IMR-90 (cell line): ENCODE results near the gene TBC1D22A.

Source experiments
- BHLHE40 ChIP-seq: fragments of 150-350 bp; IDR thresholded peaks from 2 replicates; pipeline ENCODE4 v1.6.1; 2016; ENCODE audit warnings: mild to moderate bottlenecking, low read depth, low read length
- CEBPB ChIP-seq: IDR thresholded peaks from 2 replicates; pipeline ENCODE4 v1.6.1; 2012; ENCODE audit warnings: low read depth, low read length, improper control_type of control experiment
- CHD1 ChIP-seq: IDR thresholded peaks from 2 replicates; pipeline ENCODE4 v1.6.1; 2012; ENCODE audit warnings: low read depth, low read length, improper control_type of control experiment
- POLR2A ChIP-seq: IDR thresholded peaks from 2 replicates; pipeline ENCODE4 v1.6.1; 2012; ENCODE audit warnings: mild to moderate bottlenecking, low read depth, low read length
- RCOR1 ChIP-seq: IDR thresholded peaks from 2 replicates; pipeline ENCODE4 v1.6.1; 2012; ENCODE audit warnings: mild to moderate bottlenecking, low read length, improper control_type of control experiment; ENCODE audit not compliant: insufficient replicate concordance
- TF ChIP-seq, protein P1 (sequence below): conservative IDR thresholded peaks from 2 replicates; pipeline ENCODE4 v1.5.1; 2012; ENCODE audit warnings: mild to moderate bottlenecking, low read depth, low read length, improper control_type of control experiment
- TF ChIP-seq, protein P2 (sequence below): fragments of 150-350 bp; IDR thresholded peaks from 2 replicates; pipeline ENCODE4 v1.6.1; 2016; ENCODE audit warnings: low read depth, mild to moderate bottlenecking, low read length, moderate library complexity, borderline replicate concordance
- TF ChIP-seq, protein P3 (sequence below): fragments of 150-350 bp; IDR thresholded peaks from 2 replicates; pipeline ENCODE4 v1.6.1; 2017; ENCODE audit warnings: mild to moderate bottlenecking, antibody characterized with exemption, low read length, low read depth

DNA sequence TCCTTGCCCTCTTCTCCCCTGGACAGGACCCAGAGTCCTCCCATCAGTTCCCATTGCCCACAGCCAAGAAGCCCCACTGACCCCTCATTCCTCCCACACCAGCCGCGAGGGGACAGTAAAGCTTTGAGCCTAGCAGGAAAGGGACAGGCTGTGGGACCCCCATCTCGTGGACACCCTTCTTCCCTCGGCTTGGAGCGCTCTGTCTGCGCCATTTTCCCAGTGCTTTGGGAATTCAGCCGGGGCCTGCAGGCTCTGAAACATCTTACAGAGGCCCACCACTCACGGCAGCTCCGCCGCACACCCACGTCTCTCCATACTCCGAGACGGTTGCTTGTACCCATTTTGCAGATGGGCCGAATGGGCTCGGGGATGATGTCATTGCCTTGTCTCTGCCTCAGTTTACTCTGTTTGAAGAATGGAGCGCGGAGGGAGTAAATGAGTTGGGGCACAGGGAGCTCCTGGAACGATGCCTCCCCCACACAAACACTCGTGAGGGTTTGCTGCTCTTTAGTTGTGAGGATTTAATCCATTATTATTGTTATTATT lies 447.7 kb downstream of the TBC1D22A start:
- TF ChIP-seq POLR2A (no peak), CEBPB (no peak), CHD1 (no peak), RCOR1 (no peak), BHLHE40 (no peak)
- TF ChIP-seq, protein P1, sequence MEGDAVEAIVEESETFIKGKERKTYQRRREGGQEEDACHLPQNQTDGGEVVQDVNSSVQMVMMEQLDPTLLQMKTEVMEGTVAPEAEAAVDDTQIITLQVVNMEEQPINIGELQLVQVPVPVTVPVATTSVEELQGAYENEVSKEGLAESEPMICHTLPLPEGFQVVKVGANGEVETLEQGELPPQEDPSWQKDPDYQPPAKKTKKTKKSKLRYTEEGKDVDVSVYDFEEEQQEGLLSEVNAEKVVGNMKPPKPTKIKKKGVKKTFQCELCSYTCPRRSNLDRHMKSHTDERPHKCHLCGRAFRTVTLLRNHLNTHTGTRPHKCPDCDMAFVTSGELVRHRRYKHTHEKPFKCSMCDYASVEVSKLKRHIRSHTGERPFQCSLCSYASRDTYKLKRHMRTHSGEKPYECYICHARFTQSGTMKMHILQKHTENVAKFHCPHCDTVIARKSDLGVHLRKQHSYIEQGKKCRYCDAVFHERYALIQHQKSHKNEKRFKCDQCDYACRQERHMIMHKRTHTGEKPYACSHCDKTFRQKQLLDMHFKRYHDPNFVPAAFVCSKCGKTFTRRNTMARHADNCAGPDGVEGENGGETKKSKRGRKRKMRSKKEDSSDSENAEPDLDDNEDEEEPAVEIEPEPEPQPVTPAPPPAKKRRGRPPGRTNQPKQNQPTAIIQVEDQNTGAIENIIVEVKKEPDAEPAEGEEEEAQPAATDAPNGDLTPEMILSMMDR = no peak
- TF ChIP-seq, protein P2, sequence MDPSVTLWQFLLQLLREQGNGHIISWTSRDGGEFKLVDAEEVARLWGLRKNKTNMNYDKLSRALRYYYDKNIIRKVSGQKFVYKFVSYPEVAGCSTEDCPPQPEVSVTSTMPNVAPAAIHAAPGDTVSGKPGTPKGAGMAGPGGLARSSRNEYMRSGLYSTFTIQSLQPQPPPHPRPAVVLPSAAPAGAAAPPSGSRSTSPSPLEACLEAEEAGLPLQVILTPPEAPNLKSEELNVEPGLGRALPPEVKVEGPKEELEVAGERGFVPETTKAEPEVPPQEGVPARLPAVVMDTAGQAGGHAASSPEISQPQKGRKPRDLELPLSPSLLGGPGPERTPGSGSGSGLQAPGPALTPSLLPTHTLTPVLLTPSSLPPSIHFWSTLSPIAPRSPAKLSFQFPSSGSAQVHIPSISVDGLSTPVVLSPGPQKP = no peak
- TF ChIP-seq, protein P3, sequence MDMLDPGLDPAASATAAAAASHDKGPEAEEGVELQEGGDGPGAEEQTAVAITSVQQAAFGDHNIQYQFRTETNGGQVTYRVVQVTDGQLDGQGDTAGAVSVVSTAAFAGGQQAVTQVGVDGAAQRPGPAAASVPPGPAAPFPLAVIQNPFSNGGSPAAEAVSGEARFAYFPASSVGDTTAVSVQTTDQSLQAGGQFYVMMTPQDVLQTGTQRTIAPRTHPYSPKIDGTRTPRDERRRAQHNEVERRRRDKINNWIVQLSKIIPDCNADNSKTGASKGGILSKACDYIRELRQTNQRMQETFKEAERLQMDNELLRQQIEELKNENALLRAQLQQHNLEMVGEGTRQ = no peak
